GM23338 (cell line): ENCODE measurements around the gene MEGF10.

Experiments used
- CREB1 ChIP-seq: fragments of 250-450 bp; sonication (Bioruptor Pico); IDR thresholded peaks from 2 replicates; pipeline ENCODE4 v1.5.0; 2020; ENCODE audit warnings: low read depth, mild to moderate bottlenecking, moderate library complexity
- CTCF ChIP-seq, 2 experiments: fragments of 200-600 bp in 1 of 2; sonication (generic) in 1 of 2; conservative IDR thresholded peaks; 2 replicates each; pipeline versions ENCODE4 v1.5.1 to v1.6.1; 2016 to 2017; ENCODE audit warnings: antibody characterized with exemption in 2 of 2, low read depth in 2 of 2, mild to moderate bottlenecking in 2 of 2, moderate library complexity in 1 of 2
- EZH2 ChIP-seq: fragments of 200-600 bp; sonication (generic); IDR thresholded peaks from one replicate; pipeline ENCODE4 v1.8.0; 2017; ENCODE audit warnings: antibody characterized with exemption, mild to moderate bottlenecking, low read depth; ENCODE audit not compliant: unreplicated experiment
- EZH2phosphoT487 ChIP-seq: fragments of 200-600 bp; sonication (generic); IDR thresholded peaks from one replicate; pipeline ENCODE4 v1.8.1; 2018; ENCODE audit warnings: antibody characterized with exemption; ENCODE audit not compliant: unreplicated experiment
- POLR2AphosphoS5 ChIP-seq: IDR thresholded peaks from 2 replicates; pipeline ENCODE4 v1.6.1; 2016; ENCODE audit warnings: antibody characterized with exemption, low read depth
- ZNF114 ChIP-seq: fragments of 250-450 bp; sonication (Bioruptor Pico); IDR thresholded peaks from 2 replicates; pipeline ENCODE4 v1.5.0; 2020; ENCODE audit warnings: mild to moderate bottlenecking, moderate library complexity

- TF ChIP-seq CTCF (conservative IDR thresholded peaks at IDR 0.05; ENCODE audit: low read depth in 2 of 2) (no peak), POLR2AphosphoS5 (no peak), CREB1 (CRISPR knock-in tag) (no peak), EZH2 (no peak), EZH2phosphoT487 (no peak), ZNF114 (no peak)
Measured at GRCh38 chr5:127377651-127378050, 87.1 kb downstream of the MEGF10 start.
